BE2C (cell line): ENCODE results near the gene ZG16B.

Experiments used
- DNase-seq: peaks from one replicate; pipeline ENCODE4 v3.0.0-alpha.2; 2020
- H3K27me3 ChIP-seq: fragments of 250-450 bp; sonication (Bioruptor Pico); 2 replicates; pipeline ENCODE4 v1.5.1; 2020; ENCODE audit warnings: mild to moderate bottlenecking
- H3K36me3 ChIP-seq: fragments of 250-450 bp; sonication (Bioruptor Pico); 2 replicates; pipeline ENCODE4 v1.5.1; 2020; ENCODE audit warnings: mild to moderate bottlenecking
- H3K4me1 ChIP-seq: fragments of 250-450 bp; sonication (Bioruptor Pico); 2 replicates; pipeline ENCODE4 v1.5.1; 2020
- H3K4me3 ChIP-seq: 2 replicates; pipeline ENCODE4 v1.5.1; 2011; ENCODE audit warnings: low read depth, low read length
- H3K9me3 ChIP-seq: fragments of 250-450 bp; sonication (Bioruptor Pico); 2 replicates; pipeline ENCODE4 v1.5.1; 2020
- TF ChIP-seq, protein P1 (sequence below): IDR thresholded peaks from 2 replicates; pipeline ENCODE4 v1.5.1; 2012; ENCODE audit warnings: mild to moderate bottlenecking, low read depth, low read length

The ZG16B gene

DNA sequence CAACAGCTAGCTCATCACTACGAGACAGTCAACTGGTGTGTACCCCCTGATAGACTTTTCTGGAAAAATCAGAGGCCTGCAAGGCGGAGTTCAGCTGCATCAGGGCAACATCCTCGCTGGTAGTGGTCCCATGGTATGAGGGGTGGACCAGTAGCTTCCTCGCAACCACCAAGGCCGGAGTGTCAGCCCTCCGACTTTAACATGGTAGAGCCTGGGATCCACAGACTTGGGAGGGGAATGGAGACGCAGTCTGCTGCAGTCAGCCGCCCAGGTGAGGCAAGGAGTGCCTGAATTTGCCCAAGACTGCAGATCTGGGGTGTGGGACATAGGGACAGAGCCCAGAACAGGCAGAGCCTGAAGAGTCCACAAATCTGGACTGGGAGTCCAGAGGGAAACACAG, 13.4 kb downstream of the ZG16B start:
- TF ChIP-seq, protein P1, sequence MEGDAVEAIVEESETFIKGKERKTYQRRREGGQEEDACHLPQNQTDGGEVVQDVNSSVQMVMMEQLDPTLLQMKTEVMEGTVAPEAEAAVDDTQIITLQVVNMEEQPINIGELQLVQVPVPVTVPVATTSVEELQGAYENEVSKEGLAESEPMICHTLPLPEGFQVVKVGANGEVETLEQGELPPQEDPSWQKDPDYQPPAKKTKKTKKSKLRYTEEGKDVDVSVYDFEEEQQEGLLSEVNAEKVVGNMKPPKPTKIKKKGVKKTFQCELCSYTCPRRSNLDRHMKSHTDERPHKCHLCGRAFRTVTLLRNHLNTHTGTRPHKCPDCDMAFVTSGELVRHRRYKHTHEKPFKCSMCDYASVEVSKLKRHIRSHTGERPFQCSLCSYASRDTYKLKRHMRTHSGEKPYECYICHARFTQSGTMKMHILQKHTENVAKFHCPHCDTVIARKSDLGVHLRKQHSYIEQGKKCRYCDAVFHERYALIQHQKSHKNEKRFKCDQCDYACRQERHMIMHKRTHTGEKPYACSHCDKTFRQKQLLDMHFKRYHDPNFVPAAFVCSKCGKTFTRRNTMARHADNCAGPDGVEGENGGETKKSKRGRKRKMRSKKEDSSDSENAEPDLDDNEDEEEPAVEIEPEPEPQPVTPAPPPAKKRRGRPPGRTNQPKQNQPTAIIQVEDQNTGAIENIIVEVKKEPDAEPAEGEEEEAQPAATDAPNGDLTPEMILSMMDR, result no peak
- H3K4me1 ChIP-seq, result no peaks in the 10 kb centered on the region
- no peaks in the 10 kb centered on the region for H3K36me3 ChIP-seq
- no peaks in the 10 kb centered on the region for H3K27me3 ChIP-seq
- no peak for DNase-seq
- H3K9me3 ChIP-seq, result peaks cover 3% of the 10 kb centered on the region; the same call in 1 of the 2 replicates
- no peak overlapping the region for H3K4me3 ChIP-seq

DNA sequence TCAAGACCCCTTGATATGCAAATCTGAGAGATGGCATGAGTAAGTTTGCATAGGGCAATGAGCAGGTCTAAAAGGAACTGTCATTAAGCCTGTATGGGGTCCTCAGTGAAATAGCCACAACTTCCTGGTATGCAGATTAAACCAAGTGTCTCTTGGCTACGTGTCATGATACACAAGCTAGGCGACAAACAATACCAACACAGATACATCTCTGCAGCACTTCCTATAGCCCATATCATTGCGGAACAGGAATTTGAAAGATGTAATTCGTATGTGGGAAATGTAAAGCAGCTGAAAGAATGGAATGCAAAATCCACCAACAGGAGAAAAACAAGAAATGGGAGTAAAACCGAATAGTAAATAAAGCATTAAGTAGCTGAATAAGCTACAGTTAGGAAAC, 15.0 kb downstream of the ZG16B start:
- H3K9me3 ChIP-seq, result peaks cover 3% of the 10 kb centered on the region; the same call in 1 of the 2 replicates
- H3K4me1 ChIP-seq, result no peaks in the 10 kb centered on the region
- TF ChIP-seq, protein P1, result no peak
- H3K27me3 ChIP-seq, result no peaks in the 10 kb centered on the region
- H3K36me3 ChIP-seq, result no peaks in the 10 kb centered on the region
- no peak overlapping the region for H3K4me3 ChIP-seq
- DNase-seq, result no peak

DNA sequence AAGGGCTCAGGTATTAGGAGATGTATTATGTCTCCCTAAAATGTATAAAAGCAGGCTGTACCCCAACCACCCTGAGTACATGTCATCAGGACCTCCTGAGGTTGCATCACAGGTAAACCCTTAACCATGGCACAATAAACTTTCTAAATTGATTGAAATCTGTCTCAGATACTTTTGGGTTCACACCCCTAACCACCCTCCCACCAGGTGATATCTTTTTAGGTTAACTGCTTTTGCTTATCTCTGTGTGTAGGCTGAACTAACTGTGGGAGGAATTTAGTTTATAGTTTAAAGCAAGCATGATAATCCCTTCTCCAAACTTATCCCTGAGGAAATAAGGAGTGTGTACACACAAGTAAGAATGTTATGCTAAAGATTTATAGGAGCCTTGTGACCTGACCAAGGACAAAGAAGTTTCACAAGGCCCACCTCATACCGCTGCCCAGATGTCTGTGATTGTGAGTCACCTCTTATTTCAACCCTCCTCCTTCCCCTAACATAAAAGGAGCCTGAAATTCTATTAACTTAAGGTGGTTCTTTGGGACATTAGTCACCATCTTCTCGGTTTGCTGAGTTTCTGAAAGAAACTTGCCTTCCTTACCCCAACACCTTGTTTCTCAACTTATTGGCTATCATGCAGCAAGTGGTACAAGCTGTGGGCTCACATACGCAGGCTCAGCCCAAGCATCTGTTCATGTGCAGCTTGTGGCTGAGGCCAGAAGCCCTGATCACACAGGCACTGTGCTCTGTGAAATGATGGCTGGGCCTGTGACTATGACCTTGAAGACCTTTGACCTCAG, 16.6 kb downstream of the ZG16B start:
- H3K9me3 ChIP-seq, result peaks cover 3% of the 10 kb centered on the region; the same call in 1 of the 2 replicates
- no peak overlapping the region for H3K4me3 ChIP-seq
- no peaks in the 10 kb centered on the region for H3K27me3 ChIP-seq
- no peaks in the 10 kb centered on the region for H3K4me1 ChIP-seq
- TF ChIP-seq, protein P1, result no peak
- DNase-seq, result no peak
- no peaks in the 10 kb centered on the region for H3K36me3 ChIP-seq

DNA sequence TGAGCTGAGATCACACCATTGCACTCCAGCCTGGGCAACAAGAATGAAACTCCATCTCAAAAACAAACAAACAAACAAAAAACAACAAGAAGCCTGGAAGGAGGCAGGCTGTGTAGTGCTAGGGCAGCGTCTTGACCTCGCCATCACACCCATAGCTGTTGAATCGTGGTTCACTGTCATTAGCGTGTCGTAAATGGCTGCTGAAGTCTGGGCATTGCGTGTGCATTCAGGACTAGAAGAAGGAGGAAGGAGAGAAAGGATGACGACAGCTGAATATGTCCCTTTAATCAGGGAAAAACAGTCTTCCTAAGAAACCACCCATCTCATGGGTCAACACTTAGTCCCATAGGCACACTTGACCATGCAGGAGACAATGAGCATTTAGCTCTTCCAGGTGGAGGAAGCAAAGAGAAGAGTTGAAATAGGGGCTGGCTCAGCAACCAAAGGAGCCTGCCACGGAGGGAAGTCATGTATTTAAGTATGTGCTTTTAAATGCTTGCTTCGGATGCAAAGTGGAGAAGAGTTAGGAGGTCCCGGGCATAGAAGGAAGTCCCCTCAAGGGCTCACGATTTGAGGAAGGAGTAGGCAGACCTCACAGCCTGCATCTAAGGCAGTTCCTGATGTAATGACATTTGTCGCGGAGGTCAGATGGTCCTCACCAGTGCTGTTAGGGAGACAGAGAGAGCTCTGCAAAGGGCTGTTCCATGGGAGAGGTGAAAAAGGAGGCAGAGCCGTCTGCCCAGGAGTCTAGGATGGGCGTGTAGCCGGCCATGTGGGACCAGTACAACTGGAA, 19.0 kb downstream of the ZG16B start:
- H3K27me3 ChIP-seq, result no peaks in the 10 kb centered on the region; the same call in 1 of the 2 replicates

DNA sequence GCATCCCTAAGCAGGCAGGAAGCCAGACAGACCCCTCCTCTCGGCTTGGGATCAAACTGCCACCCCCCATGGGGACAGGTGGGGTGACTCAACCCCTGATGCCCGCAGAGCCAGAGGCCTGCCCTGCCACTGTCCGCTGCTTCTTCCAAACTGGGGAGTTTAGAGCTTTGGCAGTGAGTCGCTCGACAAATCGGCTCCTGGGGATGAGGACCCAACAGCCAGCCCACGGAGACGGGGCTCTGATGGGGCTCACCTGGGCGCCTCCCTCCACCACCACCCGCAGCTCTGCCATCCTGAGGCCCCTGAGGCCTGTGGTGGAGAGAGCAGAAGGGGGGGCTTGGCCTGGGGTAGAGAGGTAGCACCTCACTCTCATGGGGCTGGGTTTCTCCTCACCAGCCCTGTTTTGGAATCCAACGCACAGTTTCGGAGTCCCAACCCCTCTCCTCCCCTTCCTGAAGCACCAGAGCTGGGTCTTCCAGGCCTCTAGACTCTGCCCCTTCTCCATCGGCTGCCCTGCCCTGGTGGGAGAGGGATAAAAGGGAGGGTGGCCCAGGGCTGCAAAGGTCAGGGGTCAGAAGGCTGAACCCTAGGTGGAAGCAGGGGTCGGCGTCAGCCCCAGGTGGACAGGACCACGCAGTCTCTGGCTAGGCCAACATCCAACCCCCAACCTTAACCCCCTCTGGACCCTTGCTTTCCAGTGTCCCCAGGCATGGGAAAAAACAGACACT, 22.1 kb downstream of the ZG16B start:
- Histone ChIP-seq H3K4me3 (peak overlapping the region; percentile 8), H3K9me3 (no peaks in the 10 kb centered on the region), H3K27me3 (peaks cover 5% of the 10 kb centered on the region; the same call in 1 of the 2 replicates), H3K36me3 (no peaks in the 10 kb centered on the region), H3K4me1 (no peaks in the 10 kb centered on the region)
- TF ChIP-seq, protein P1, result no peak
- no peak for DNase-seq

More for the DNA sequence above, 19.0 kb downstream of the ZG16B start:
- TF ChIP-seq, protein P1, result no peak
- DNase-seq, result no peak
- H3K36me3 ChIP-seq, result no peaks in the 10 kb centered on the region
- H3K4me1 ChIP-seq, result no peaks in the 10 kb centered on the region
- H3K9me3 ChIP-seq, result no peaks in the 10 kb centered on the region
- H3K4me3 ChIP-seq, result no peak overlapping the region
